Neural progenitor cell (in vitro differentiated cells): ENCODE measurements around the gene BBS7. TPM values are rescaled to one million over a fixed set of nuclear protein-coding genes. Genes with fewer than 3 reads are reported as not detected.

ENCODE experiments used
- DNase-seq: peaks from one replicate; pipeline ENCODE4 v3.0.0-alpha.2; 2016; ENCODE audit warnings: low spot score
- H2AFZ ChIP-seq: fragments of 200-600 bp; sonication (generic); replicated peaks from 2 replicates; pipeline ENCODE4 v1.6.1; 2016; ENCODE audit warnings: antibody characterized with exemption
- H3F3A ChIP-seq: fragments of 200-600 bp; sonication (generic); 2 replicates; pipeline ENCODE4 v1.6.1; 2016; ENCODE audit warnings: antibody characterized with exemption, low read depth
- H3K27ac ChIP-seq: fragments of 200-600 bp; sonication (generic); 2 replicates; pipeline ENCODE4 v1.5.1; 2016; ENCODE audit warnings: mild to moderate bottlenecking
- H3K27me3 ChIP-seq: fragments of 200-600 bp; sonication (generic); 2 replicates; pipeline ENCODE4 v1.6.1; 2016; ENCODE audit warnings: mild to moderate bottlenecking, moderate library complexity
- H3K36me3 ChIP-seq: fragments of 200-600 bp; sonication (generic); 2 replicates; pipeline ENCODE4 v1.5.1; 2016
- H3K4me1 ChIP-seq: fragments of 200-600 bp; sonication (generic); 2 replicates; pipeline ENCODE4 v1.6.1; 2016; ENCODE audit warnings: mixed run types
- H3K4me2 ChIP-seq: fragments of 200-600 bp; sonication (generic); 2 replicates; pipeline ENCODE4 v1.6.1; 2016
- H3K4me3 ChIP-seq: fragments of 200-600 bp; sonication (generic); 2 replicates; pipeline ENCODE4 v1.5.1; 2016
- H3K79me2 ChIP-seq: fragments of 200-600 bp; sonication (generic); 2 replicates; pipeline ENCODE4 v1.6.1; 2016; ENCODE audit warnings: low read depth
- H3K9ac ChIP-seq: fragments of 200-600 bp; sonication (generic); 2 replicates; pipeline ENCODE4 v1.6.1; 2016
- H3K9me3 ChIP-seq: fragments of 200-600 bp; sonication (generic); 2 replicates; pipeline ENCODE4 v1.5.1; 2016; ENCODE audit warnings: low read depth
- H4K20me1 ChIP-seq: fragments of 200-600 bp; sonication (generic); 2 replicates; pipeline ENCODE4 v1.6.1; 2016; ENCODE audit warnings: low read depth
- H3K27ac Mint-ChIP-seq: 3 replicates; pipeline ENCODE4 v1.8.0; 2021; ENCODE audit warnings: mixed read lengths
- H3K27me3 Mint-ChIP-seq: 2 replicates; pipeline ENCODE4 v1.8.0; 2022; ENCODE audit warnings: low read depth, mild to moderate bottlenecking, inconsistent platforms, moderate library complexity, mixed read lengths; ENCODE audit not compliant: insufficient read depth
- H3K36me3 Mint-ChIP-seq: 3 replicates; pipeline ENCODE4 v1.8.0; 2021; ENCODE audit warnings: mixed read lengths
- H3K4me1 Mint-ChIP-seq: 3 replicates; pipeline ENCODE4 v1.8.0; 2021; ENCODE audit warnings: mixed read lengths
- H3K4me3 Mint-ChIP-seq: 3 replicates; pipeline ENCODE4 v1.8.0; 2021; ENCODE audit warnings: mild to moderate bottlenecking, moderate library complexity, mixed read lengths
- H3K9me3 Mint-ChIP-seq: 3 replicates; pipeline ENCODE4 v1.8.0; 2020; ENCODE audit warnings: mixed read lengths
- CTCF ChIP-seq: fragments of 200-600 bp; sonication (generic); IDR thresholded peaks from 2 replicates; pipeline ENCODE4 v1.5.1; 2017; ENCODE audit warnings: antibody characterized with exemption, mild to moderate bottlenecking
- EZH2 ChIP-seq: fragments of 200-600 bp; sonication (generic); IDR thresholded peaks from 2 replicates; pipeline ENCODE4 v1.6.1; 2017; ENCODE audit warnings: antibody characterized with exemption, mild to moderate bottlenecking, moderate library complexity
- EZH2phosphoT487 ChIP-seq: fragments of 200-600 bp; sonication (generic); IDR thresholded peaks from 2 replicates; pipeline ENCODE4 v1.6.1; 2017; ENCODE audit warnings: antibody characterized with exemption
- total RNA-seq: library from RNA; depleted of rRNA; stranded (reverse); fragments of >200 nt; gene quantifications from 2 replicates; pipeline ENCODE4 v1.2.3, GENCODE V29; 2015; ENCODE audit warnings: low replicate concordance

BBS7 gene
- total RNA-seq, 1 donor from 2014 or later = 39.7 TPM

- Mint-ChIP-seq H3K27ac (no peak overlapping the region), H3K4me3 (no peak overlapping the region), H3K27me3 (no peaks in the 10 kb centered on the region), H3K9me3 (no peaks in the 10 kb centered on the region), H3K4me1 (no peaks in the 10 kb centered on the region), H3K36me3 (peaks cover 7% of the 10 kb centered on the region)
- DNase-seq = no peak
- Histone ChIP-seq H3K9me3 (no peaks in the 10 kb centered on the region), H3K4me2 (no peak overlapping the region), H3K79me2 (no peaks in the 10 kb centered on the region), H3K4me1 (no peaks in the 10 kb centered on the region), H3F3A (no peaks in the 10 kb centered on the region), H3K36me3 (peaks cover 5% of the 10 kb centered on the region), H4K20me1 (no peaks in the 10 kb centered on the region), H3K27me3 (no peaks in the 10 kb centered on the region), H3K4me3 (no peak overlapping the region), H2AFZ (no peak overlapping the region), H3K27ac (no peak overlapping the region), H3K9ac (no peak overlapping the region)
- TF ChIP-seq EZH2phosphoT487 (no peak), EZH2 (no peak), CTCF (no peak)
These were observed 32.1 kb downstream of the BBS7 start for GRCh38 chr4:121838136-121838535.

GRCh38 chr4:121829511-121829910 is 40.8 kb downstream of the BBS7 start:
- H3K27me3 ChIP-seq = no peaks in the 10 kb centered on the region
- H4K20me1 ChIP-seq = no peaks in the 10 kb centered on the region
- no peaks in the 10 kb centered on the region for H3K27me3 Mint-ChIP-seq
- H3K79me2 ChIP-seq = no peaks in the 10 kb centered on the region
- no peak overlapping the region for H3K4me3 Mint-ChIP-seq
- no peak overlapping the region for H3K9ac ChIP-seq
- H3K27ac ChIP-seq = no peak overlapping the region
- no peaks in the 10 kb centered on the region for H3K4me1 ChIP-seq
- no peak overlapping the region for H2AFZ ChIP-seq
- H3K4me1 Mint-ChIP-seq = peaks cover 3% of the 10 kb centered on the region
- H3F3A ChIP-seq = peaks cover 8% of the 10 kb centered on the region
- no peaks in the 10 kb centered on the region for H3K9me3 ChIP-seq
- TF ChIP-seq EZH2phosphoT487 (no peak), CTCF (no peak), EZH2 (no peak)
- no peak for DNase-seq
- H3K36me3 ChIP-seq = no peaks in the 10 kb centered on the region
- no peaks in the 10 kb centered on the region for H3K9me3 Mint-ChIP-seq
- H3K4me3 ChIP-seq = no peak overlapping the region
- no peak overlapping the region for H3K4me2 ChIP-seq
- no peak overlapping the region for H3K27ac Mint-ChIP-seq
- peaks cover 6% of the 10 kb centered on the region for H3K36me3 Mint-ChIP-seq

- Mint-ChIP-seq H3K36me3 (peaks cover 6% of the 10 kb centered on the region), H3K27ac (no peak overlapping the region), H3K9me3 (no peaks in the 10 kb centered on the region), H3K4me3 (no peak overlapping the region), H3K4me1 (peaks cover 8% of the 10 kb centered on the region), H3K27me3 (no peaks in the 10 kb centered on the region)
- TF ChIP-seq EZH2 (no peak), EZH2phosphoT487 (no peak), CTCF (no peak)
- Histone ChIP-seq H3K36me3 (no peaks in the 10 kb centered on the region), H3K9ac (no peak overlapping the region), H4K20me1 (no peaks in the 10 kb centered on the region), H3K9me3 (no peaks in the 10 kb centered on the region), H3K27me3 (no peaks in the 10 kb centered on the region), H3K4me3 (no peak overlapping the region), H3F3A (peaks cover 17% of the 10 kb centered on the region), H3K27ac (no peak overlapping the region), H2AFZ (no peak overlapping the region), H3K4me2 (no peak overlapping the region), H3K79me2 (peaks cover 8% of the 10 kb centered on the region), H3K4me1 (peaks cover 5% of the 10 kb centered on the region)
- DNase-seq = no peak
These were observed 42.4 kb downstream of the BBS7 start for GRCh38 chr4:121827853-121828252.
